Activated T-helper 17 cell treated with anti-CD3 and anti-CD28 coated beads, Interleukin-2, amount 50 U/mL, for 72 hours (primary cell): Measurements from ENCODE around the gene SHBG. TPM values are rescaled to one million over a fixed set of nuclear protein-coding genes. Genes with fewer than 3 reads are reported as not detected.
"Not testable (repeated sequence)": the region's sequence is repeated elsewhere in the genome, so short reads cannot be mapped to it uniquely, and the experiment has no call there.

Experiments
- ATAC-seq: fragments of 150-1000 bp; cut with Tn5 transposase; replicated peaks from 2 replicates; pipeline ENCODE4 v1.10.0; 2021; ENCODE audit warnings: mild to moderate bottlenecking, moderate library complexity
- H3K27ac Mint-ChIP-seq: one replicate; pipeline ENCODE4 v1.8.0; 2022; ENCODE audit warnings: mixed read lengths
- H3K27me3 Mint-ChIP-seq: one replicate; pipeline ENCODE4 v1.8.0; 2022; ENCODE audit warnings: mixed read lengths
- H3K36me3 Mint-ChIP-seq: one replicate; pipeline ENCODE4 v1.8.0; 2022; ENCODE audit warnings: low read depth, mild to moderate bottlenecking, mixed read lengths
- H3K4me1 Mint-ChIP-seq: one replicate; pipeline ENCODE4 v1.8.0; 2022; ENCODE audit warnings: mixed read lengths
- H3K4me3 Mint-ChIP-seq: one replicate; pipeline ENCODE4 v1.8.0; 2022; ENCODE audit warnings: mild to moderate bottlenecking, mixed read lengths
- H3K9me3 Mint-ChIP-seq: one replicate; pipeline ENCODE4 v1.8.0; 2022; ENCODE audit warnings: mixed read lengths
- total RNA-seq, 2 donors: library from RNA; stranded (reverse); gene quantifications; one replicate each; pipeline ENCODE4 v1.2.3, GENCODE V29; 2022

Gene SHBG
- total RNA-seq, 2 donors from 2014 or later, result 0.71 TPM; not detected in 1

GRCh38 chr17:7591596-7591995 lies 38.3 kb upstream of the SHBG start:
- ATAC-seq, result no peak
- peak overlapping the region; percentile 58 for H3K27ac Mint-ChIP-seq
- peaks cover 79% of the 10 kb centered on the region for H3K36me3 Mint-ChIP-seq
- no peak overlapping the region for H3K4me3 Mint-ChIP-seq
- no peaks in the 10 kb centered on the region for H3K9me3 Mint-ChIP-seq
- no peaks in the 10 kb centered on the region for H3K27me3 Mint-ChIP-seq
- no peaks in the 10 kb centered on the region for H3K4me1 Mint-ChIP-seq

- no peak overlapping the region for H3K4me3 Mint-ChIP-seq
- H3K4me1 Mint-ChIP-seq, result no peaks in the 10 kb centered on the region
- no peak overlapping the region for H3K27ac Mint-ChIP-seq
- H3K9me3 Mint-ChIP-seq, result no peaks in the 10 kb centered on the region
- peaks cover 80% of the 10 kb centered on the region for H3K36me3 Mint-ChIP-seq
- no peak for ATAC-seq
- H3K27me3 Mint-ChIP-seq, result no peaks in the 10 kb centered on the region
Observed at GRCh38 chr17:7592422-7593021, 37.4 kb upstream of the SHBG start.

- peaks cover 78% of the 10 kb centered on the region for H3K36me3 Mint-ChIP-seq
- no peaks in the 10 kb centered on the region for H3K4me1 Mint-ChIP-seq
- no peak for ATAC-seq
- H3K27me3 Mint-ChIP-seq, result no peaks in the 10 kb centered on the region
- H3K9me3 Mint-ChIP-seq, result no peaks in the 10 kb centered on the region
- no peak overlapping the region for H3K27ac Mint-ChIP-seq
- H3K4me3 Mint-ChIP-seq, result no peak overlapping the region
Observed at GRCh38 chr17:7593296-7593695, 36.6 kb upstream of the SHBG start.

- peaks cover 96% of the 10 kb centered on the region for H3K36me3 Mint-ChIP-seq
- H3K4me3 Mint-ChIP-seq, H3K4me1 Mint-ChIP-seq, H3K27ac Mint-ChIP-seq, H3K27me3 Mint-ChIP-seq, ATAC-seq, H3K9me3 Mint-ChIP-seq: not testable (repeated sequence)
Observed at GRCh38 chr17:7597561-7597960, 32.4 kb upstream of the SHBG start.

- H3K9me3 Mint-ChIP-seq, result no peaks in the 10 kb centered on the region
Observed at GRCh38 chr17:7606280-7606679, 23.7 kb upstream of the SHBG start.

GRCh38 chr17:7610641-7611040 lies 19.3 kb upstream of the SHBG start:
- ATAC-seq, result no peak
- Mint-ChIP-seq H3K27ac (no peak overlapping the region), H3K36me3 (peaks cover 49% of the 10 kb centered on the region), H3K27me3 (no peaks in the 10 kb centered on the region), H3K4me1 (peaks cover 27% of the 10 kb centered on the region), H3K9me3 (no peaks in the 10 kb centered on the region), H3K4me3 (no peak overlapping the region)

More at GRCh38 chr17:7606280-7606679, 23.7 kb upstream of the SHBG start:
- peaks cover 4% of the 10 kb centered on the region for H3K4me1 Mint-ChIP-seq
- peak overlapping the region; percentile 15 for H3K27ac Mint-ChIP-seq
- peaks cover 72% of the 10 kb centered on the region for H3K36me3 Mint-ChIP-seq
- H3K4me3 Mint-ChIP-seq, result no peak overlapping the region
- no peaks in the 10 kb centered on the region for H3K27me3 Mint-ChIP-seq
- ATAC-seq, result no peak

- H3K4me3 Mint-ChIP-seq, result peak overlapping the region; percentile 86
- H3K4me1 Mint-ChIP-seq, result peaks cover 27% of the 10 kb centered on the region
Observed at GRCh38 chr17:7611635-7612293, 18.2 kb upstream of the SHBG start.

GRCh38 chr17:7612294-7612640 lies 17.7 kb upstream of the SHBG start:
- H3K4me1 Mint-ChIP-seq, result peaks cover 27% of the 10 kb centered on the region
- no peaks in the 10 kb centered on the region for H3K27me3 Mint-ChIP-seq
- peaks cover 40% of the 10 kb centered on the region for H3K36me3 Mint-ChIP-seq
- no peak for ATAC-seq
- no peaks in the 10 kb centered on the region for H3K9me3 Mint-ChIP-seq
- peak overlapping the region; percentile 86 for H3K4me3 Mint-ChIP-seq
- H3K27ac Mint-ChIP-seq, result peak overlapping the region; percentile 86

More at GRCh38 chr17:7611635-7612293, 18.2 kb upstream of the SHBG start:
- Mint-ChIP-seq H3K9me3 (no peaks in the 10 kb centered on the region), H3K27ac (no peak overlapping the region), H3K27me3 (no peaks in the 10 kb centered on the region), H3K36me3 (peaks cover 40% of the 10 kb centered on the region)
- no peak for ATAC-seq

- Mint-ChIP-seq H3K4me3 (peak overlapping the region; percentile 86), H3K9me3 (no peaks in the 10 kb centered on the region), H3K4me1 (peaks cover 27% of the 10 kb centered on the region), H3K27me3 (no peaks in the 10 kb centered on the region), H3K36me3 (peaks cover 34% of the 10 kb centered on the region), H3K27ac (peak overlapping the region; percentile 86)
- ATAC-seq, result no peak
Observed at GRCh38 chr17:7613769-7614424, 16.0 kb upstream of the SHBG start.

- Mint-ChIP-seq H3K27me3 (no peaks in the 10 kb centered on the region), H3K4me3 (peak within 1 kb of the TSS; percentile 86), H3K27ac (peak within 1 kb of the TSS; percentile 86), H3K36me3 (peaks cover 29% of the 10 kb centered on the region), H3K4me1 (peaks cover 24% of the 10 kb centered on the region), H3K9me3 (no peaks in the 10 kb centered on the region)
- peak; percentile 94 for ATAC-seq
Observed at GRCh38 chr17:7614425-7615264, 15.3 kb upstream of the SHBG start, which contains the start of gene FXR2. TSS of gene FXR2 (minus strand) at chr17:7614897. CDS start at chr17:7614532, 365 bp downstream.

- Mint-ChIP-seq H3K9me3 (no peaks in the 10 kb centered on the region), H3K4me3 (peak overlapping the region; percentile 69), H3K27me3 (no peaks in the 10 kb centered on the region), H3K36me3 (peaks cover 28% of the 10 kb centered on the region), H3K4me1 (peaks cover 23% of the 10 kb centered on the region), H3K27ac (peak overlapping the region; percentile 81)
- no peak for ATAC-seq
Observed at GRCh38 chr17:7615265-7615747, 14.6 kb upstream of the SHBG start.

- Mint-ChIP-seq H3K27me3 (no peaks in the 10 kb centered on the region), H3K36me3 (peaks cover 6% of the 10 kb centered on the region), H3K9me3 (no peaks in the 10 kb centered on the region), H3K4me1 (peaks cover 2% of the 10 kb centered on the region), H3K27ac (no peak overlapping the region), H3K4me3 (no peak overlapping the region)
- ATAC-seq, result no peak
Observed at GRCh38 chr17:7618608-7619007, 11.3 kb upstream of the SHBG start.

- no peaks in the 10 kb centered on the region for H3K9me3 Mint-ChIP-seq
- no peak for ATAC-seq
- no peaks in the 10 kb centered on the region for H3K27me3 Mint-ChIP-seq
- no peak overlapping the region for H3K27ac Mint-ChIP-seq
- no peaks in the 10 kb centered on the region for H3K4me1 Mint-ChIP-seq
- no peak overlapping the region for H3K4me3 Mint-ChIP-seq
- H3K36me3 Mint-ChIP-seq, result no peaks in the 10 kb centered on the region
Observed at GRCh38 chr17:7620835-7621234, 9.1 kb upstream of the SHBG start.

- H3K36me3 Mint-ChIP-seq, result no peaks in the 10 kb centered on the region
- H3K4me1 Mint-ChIP-seq, result no peaks in the 10 kb centered on the region
- no peak overlapping the region for H3K27ac Mint-ChIP-seq
- no peak overlapping the region for H3K4me3 Mint-ChIP-seq
- H3K9me3 Mint-ChIP-seq, result no peaks in the 10 kb centered on the region
- ATAC-seq, result no peak
- H3K27me3 Mint-ChIP-seq, result no peaks in the 10 kb centered on the region
Observed at GRCh38 chr17:7623661-7624060, 6.3 kb upstream of the SHBG start.
